GM19023 (cell line): ENCODE measurements around the gene KLK10.

ENCODE experiments used
- ATAC-seq: cut with Tn5 transposase; IDR thresholded peaks from one replicate; pipeline ENCODE4 v1.9.1; 2021; ENCODE audit warnings: mild to moderate bottlenecking, moderate library complexity; ENCODE audit not compliant: unreplicated experiment

The KLK10 gene, protein sequence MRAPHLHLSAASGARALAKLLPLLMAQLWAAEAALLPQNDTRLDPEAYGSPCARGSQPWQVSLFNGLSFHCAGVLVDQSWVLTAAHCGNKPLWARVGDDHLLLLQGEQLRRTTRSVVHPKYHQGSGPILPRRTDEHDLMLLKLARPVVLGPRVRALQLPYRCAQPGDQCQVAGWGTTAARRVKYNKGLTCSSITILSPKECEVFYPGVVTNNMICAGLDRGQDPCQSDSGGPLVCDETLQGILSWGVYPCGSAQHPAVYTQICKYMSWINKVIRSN

GRCh38 chr19:51019544-51019925 lies at the start of gene KLK10:
Gene KLK10, minus strand, starts transcription at chr19:51019709. Its CDS starts 579 bp downstream, at chr19:51019130.
- no peak for ATAC-seq

GRCh38 chr19:51066393-51067186 lies 47.1 kb upstream of the KLK10 start:
- no peak for ATAC-seq

DNA sequence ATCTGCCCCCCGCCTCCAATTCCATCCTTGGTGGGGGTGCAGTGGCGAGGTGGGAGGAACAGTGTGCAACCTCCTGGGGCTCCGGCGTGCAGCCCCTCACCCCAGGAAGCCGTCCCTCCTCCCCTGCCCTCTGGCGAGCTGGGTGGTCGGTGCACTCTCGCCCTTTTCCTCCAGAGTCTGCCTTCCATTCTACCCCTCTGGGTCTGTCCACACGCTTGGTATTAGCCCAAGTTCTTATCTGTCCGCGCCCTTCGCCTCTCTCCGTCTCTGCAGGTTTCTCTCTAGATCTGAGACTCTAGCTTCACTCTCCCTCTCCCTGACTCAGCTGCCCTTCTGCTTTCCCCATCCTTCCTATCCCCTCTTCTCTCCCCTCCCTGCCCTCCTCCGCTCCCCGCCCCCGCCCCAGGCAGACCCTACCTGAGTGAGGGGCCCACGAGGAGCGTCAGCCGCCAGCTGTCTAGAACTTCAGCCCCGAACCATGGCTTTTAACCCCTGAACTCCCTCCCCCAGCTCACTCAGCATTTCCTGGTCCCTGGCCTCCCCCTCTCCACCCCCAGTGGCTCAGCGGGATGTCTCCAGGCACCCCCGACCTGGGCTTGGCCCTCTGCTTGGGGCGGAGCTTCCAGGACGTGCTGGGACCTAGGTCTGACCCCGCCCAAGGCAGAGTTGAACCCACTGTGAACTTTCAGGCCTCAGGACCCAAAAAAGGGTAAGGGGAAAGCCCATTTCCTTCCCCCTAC lies 45.9 kb upstream of the KLK10 start:
- no peak for ATAC-seq

GRCh38 chr19:51064534-51065220 lies 45.2 kb upstream of the KLK10 start, which contains the start of gene KLK13:
Gene KLK13, minus strand, starts transcription at chr19:51065092. Its CDS starts 25 bp downstream, at chr19:51065067.
- ATAC-seq, result no peak

DNA sequence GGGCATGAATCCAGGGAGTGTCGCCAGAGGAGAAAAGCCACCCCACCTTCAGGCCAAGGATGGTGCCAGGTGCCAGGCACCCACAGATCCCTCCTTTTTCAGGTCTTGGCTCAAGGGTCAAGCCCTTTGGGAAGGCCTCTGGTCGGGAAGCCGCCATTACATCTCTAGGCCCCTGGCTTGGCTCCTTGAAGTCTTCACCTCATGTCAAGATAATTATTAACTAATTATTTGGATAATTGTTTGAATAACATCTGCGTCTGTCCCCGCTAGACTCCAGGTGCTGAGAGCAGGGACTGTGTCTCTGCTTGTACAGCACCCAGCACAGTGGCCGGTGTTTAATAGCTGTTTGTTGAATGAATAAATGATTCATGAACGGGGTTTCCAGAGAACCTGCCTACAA lies 44.2 kb upstream of the KLK10 start:
- no peak for ATAC-seq

GRCh38 chr19:51060973-51061372 lies 41.5 kb upstream of the KLK10 start:
- ATAC-seq, result no peak

DNA sequence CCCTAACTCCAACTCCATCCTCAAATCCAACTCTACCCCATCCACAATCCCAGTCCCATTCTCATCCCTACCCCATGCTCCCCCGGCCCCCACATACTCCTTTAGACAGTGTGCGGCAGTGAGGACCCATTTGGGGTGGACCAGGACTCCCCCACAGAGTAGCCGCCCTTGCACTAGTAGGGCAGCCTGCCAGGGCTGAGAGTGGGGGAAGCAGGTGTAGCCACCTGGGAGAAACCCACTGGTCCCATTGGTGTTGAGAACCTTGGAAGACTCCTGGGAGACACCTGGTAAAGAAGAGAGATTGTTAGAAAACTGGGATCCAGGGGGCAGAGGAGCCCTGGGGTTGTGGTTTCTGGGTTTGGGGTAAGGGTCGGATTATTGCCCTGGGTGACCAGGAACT lies 40.8 kb upstream of the KLK10 start:
- no peak for ATAC-seq

GRCh38 chr19:51059715-51060114 lies 40.2 kb upstream of the KLK10 start:
- no peak for ATAC-seq

DNA sequence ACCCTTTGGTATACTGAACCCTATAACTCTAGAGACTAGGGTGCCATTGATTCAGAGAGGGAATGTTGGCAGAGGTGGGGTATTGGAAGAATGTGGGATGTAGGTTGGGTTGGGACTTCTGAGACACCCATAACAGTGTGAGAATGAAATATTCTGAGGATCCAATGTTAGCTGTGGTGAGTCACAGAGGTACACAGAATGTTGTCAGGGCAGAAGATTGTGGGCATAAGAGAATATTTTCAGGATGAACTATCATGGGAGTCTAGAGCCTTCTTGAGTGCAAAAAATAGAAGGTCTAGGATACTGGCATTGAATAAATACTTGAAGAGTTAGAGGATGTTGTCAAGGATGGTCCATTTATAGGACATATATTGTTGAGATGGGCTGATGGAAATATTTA lies 36.4 kb upstream of the KLK10 start:
- no peak for ATAC-seq

- no peak for ATAC-seq
Measured at GRCh38 chr19:51047031-51047335, 27.5 kb upstream of the KLK10 start.

- no peak for ATAC-seq
Measured at GRCh38 chr19:51044327-51044726, 24.8 kb upstream of the KLK10 start.

DNA sequence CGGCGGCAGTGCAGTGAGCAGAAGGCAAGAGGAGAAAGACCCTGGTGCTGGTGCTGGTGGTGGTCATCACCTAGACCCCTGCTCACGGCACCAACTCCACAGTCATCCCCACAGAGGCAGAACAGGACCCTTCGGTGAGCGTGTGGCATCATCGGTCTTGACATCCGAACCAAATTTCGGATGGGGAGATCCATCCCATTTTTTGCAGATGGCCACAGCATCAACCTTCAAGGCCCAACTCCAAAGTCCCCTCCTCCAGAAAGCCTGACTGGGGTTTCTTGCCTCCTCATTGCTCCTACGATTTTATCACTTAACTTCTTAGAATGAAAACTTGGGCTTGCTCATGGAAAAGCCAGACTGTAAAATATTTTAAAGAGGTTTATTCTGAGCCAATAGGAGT lies 24.0 kb upstream of the KLK10 start:
- no peak for ATAC-seq

- ATAC-seq, result no peak
Measured at GRCh38 chr19:51040151-51040550, 20.6 kb upstream of the KLK10 start.

- no peak for ATAC-seq
Measured at GRCh38 chr19:51036519-51036918, 17.0 kb upstream of the KLK10 start.

DNA sequence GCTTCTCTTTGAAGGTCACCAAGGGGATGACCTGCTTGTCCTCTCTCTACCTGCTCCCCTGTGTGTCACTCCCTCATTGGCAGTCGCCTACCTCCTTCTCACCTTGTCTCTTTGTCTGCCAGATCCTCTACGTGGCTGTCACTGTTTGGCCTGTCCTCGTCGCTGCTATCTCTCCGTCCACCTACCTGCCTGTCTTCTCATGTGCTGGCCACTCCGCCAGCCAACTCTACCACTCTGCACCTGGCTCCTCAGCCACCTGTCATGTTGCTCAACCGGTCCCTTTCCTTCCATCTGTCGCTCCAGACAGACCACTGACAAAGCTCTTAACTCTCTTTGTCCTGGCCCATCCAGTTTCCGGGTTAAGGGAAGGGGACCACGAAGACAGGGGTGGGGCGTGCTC lies 15.2 kb upstream of the KLK10 start, which contains the start of gene KLK12:
TSS of gene KLK12 (minus strand) at position 299 of the 400 bp plus-strand sequence. CDS start 381 bp downstream, outside the sequence.
- ATAC-seq, result no peak

DNA sequence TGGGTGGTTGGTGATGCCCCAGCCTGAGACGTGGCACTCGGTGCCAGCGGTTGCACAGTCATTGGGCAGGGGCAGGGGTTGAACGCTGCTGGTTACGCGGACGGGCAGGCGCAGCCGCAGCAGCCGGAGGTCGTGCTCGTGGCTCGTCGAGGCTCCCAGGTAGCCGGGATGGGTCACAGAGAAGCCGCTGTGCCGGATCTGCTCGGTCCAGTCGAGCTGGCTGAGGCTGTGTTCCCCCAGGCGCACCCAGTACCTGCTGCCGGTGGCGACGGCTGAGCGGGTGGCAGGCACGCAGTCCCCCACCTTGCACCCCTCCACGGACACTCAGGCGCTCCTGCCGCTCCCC lies 12.3 kb upstream of the KLK10 start:
- ATAC-seq, result no peak

- ATAC-seq, result no peak
Measured at GRCh38 chr19:51031220-51031879, 11.8 kb upstream of the KLK10 start.

GRCh38 chr19:51030631-51031030 lies 11.1 kb upstream of the KLK10 start:
- no peak for ATAC-seq

DNA sequence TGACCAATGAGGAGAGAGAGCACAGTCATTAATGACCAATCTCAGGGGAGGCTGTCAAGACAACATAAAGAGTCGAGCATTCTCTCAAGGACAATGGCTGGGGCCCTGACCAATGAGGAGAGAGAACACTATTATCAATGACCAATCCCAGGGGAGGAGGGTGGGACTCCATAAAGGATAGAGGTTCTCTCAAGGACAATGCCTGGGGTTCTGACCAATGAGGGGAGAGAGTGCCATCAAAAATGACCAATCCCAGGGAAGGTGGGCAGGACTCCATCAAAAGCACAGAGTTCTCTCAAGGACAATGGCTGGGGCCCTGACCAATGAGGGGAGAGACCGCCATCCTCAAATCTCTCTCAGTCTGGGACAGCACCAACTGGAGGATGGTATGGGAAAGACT lies 10.2 kb upstream of the KLK10 start:
- ATAC-seq, result no peak

GRCh38 chr19:51027873-51028272 lies 8.4 kb upstream of the KLK10 start:
- no peak for ATAC-seq
